GM13977 (cell line): ENCODE measurements around the gene BMP6.

Experiments used
- DNase-seq: peaks from one replicate; pipeline ENCODE4 v3.0.0; 2012; ENCODE audit warnings: low spot score
- CTCF ChIP-seq: IDR thresholded peaks from 2 replicates; pipeline ENCODE4 v1.5.1; 2012; ENCODE audit warnings: mild to moderate bottlenecking, control low read depth; ENCODE audit not compliant: insufficient read depth; ENCODE audit errors: extremely low read depth, missing control alignments
- in situ Hi-C: fragments of 300-500 bp; cut with MboI; formaldehyde crosslinking; loops from one replicate; pipeline ENCODE4 v1.12.0; 2022; ENCODE audit warnings: low sequenced_read_pairs, low pct_unique_long_range_greater_than_20kb, mixed read lengths, inconsistent platforms; ENCODE audit not compliant: unreplicated experiment

The BMP6 gene

GRCh38 chr6:7685276-7685675 is 40.6 kb upstream of the BMP6 start:
- TF ChIP-seq CTCF: no peak
- in situ Hi-C loops: no loop called here
- DNase-seq: no peak

GRCh38 chr6:7687145-7688111 is 38.5 kb upstream of the BMP6 start:
- in situ Hi-C loops: no loop called here
- DNase-seq: no peak
- no peak for TF ChIP-seq CTCF

GRCh38 chr6:7691021-7691420 is 34.9 kb upstream of the BMP6 start:
- in situ Hi-C loops: no loop called here
- TF ChIP-seq CTCF: no peak
- no peak for DNase-seq

GRCh38 chr6:7691675-7692452 is 34.0 kb upstream of the BMP6 start:
- no peak for DNase-seq
- no peak for TF ChIP-seq CTCF
- in situ Hi-C loops: no loop called here

GRCh38 chr6:7692453-7692784 is 33.5 kb upstream of the BMP6 start:
- in situ Hi-C loops: no loop called here
- TF ChIP-seq CTCF: no peak
- DNase-seq: no peak

- no peak for TF ChIP-seq CTCF
- no peak for DNase-seq
- in situ Hi-C loops: no loop called here
Observed at GRCh38 chr6:7693827-7694226, 32.1 kb upstream of the BMP6 start.
